A673 (cell line): ENCODE measurements around the gene CCDC120. TPM values are rescaled to one million over a fixed set of nuclear protein-coding genes. Genes with fewer than 3 reads are reported as not detected.

ENCODE experiments used
- BruUV-seq: library from RNA; stranded (reverse); fragments of 400-500 nt; replicated peaks from 2 replicates; lab custom pipeline; 2021; lab: Mats Ljungman, UMichigan
- CTCF ChIA-PET: fragments of 300-600 bp; sonication (Branson Sonifier 250); formaldehyde crosslinking; loops from one replicate; lab custom pipeline; 2022; ENCODE audit warnings: antibody characterized with exemption; lab: Charles Lee
- POLR2A ChIA-PET: fragments of 300-600 bp; sonication (Branson Sonifier 250); formaldehyde crosslinking; loops from one replicate; lab custom pipeline; 2022; ENCODE audit warnings: antibody characterized with exemption; ENCODE audit not compliant: low non-redundant PET; lab: Charles Lee
- DNase-seq: peaks from one replicate; pipeline ENCODE4 v3.0.0-alpha.2; 2015; ENCODE audit warnings: low spot score
- H3K27ac ChIP-seq: fragments of 200-600 bp; sonication (generic); 2 replicates; pipeline ENCODE4 v1.5.1; 2016; ENCODE audit warnings: mixed run types, low read depth, mild to moderate bottlenecking, mixed read lengths, antibody characterized with exemption, low read length; ENCODE audit not compliant: poor library complexity, severe bottlenecking
- H3K27me3 ChIP-seq: fragments of 200-600 bp; sonication (generic); replicated peaks from 2 replicates; pipeline ENCODE4 v1.6.1; 2017; ENCODE audit warnings: mixed run types, low read depth, mild to moderate bottlenecking, mixed read lengths, antibody characterized with exemption, low read length; ENCODE audit not compliant: insufficient read depth, poor library complexity
- H3K36me3 ChIP-seq: fragments of 200-600 bp; sonication (generic); 2 replicates; pipeline ENCODE4 v1.6.1; 2016; ENCODE audit warnings: mixed run types, mild to moderate bottlenecking, mixed read lengths, antibody characterized with exemption, low read length; ENCODE audit not compliant: insufficient read depth, poor library complexity, severe bottlenecking
- H3K4me1 ChIP-seq: fragments of 200-600 bp; sonication (generic); 2 replicates; pipeline ENCODE4 v1.6.1; 2017; ENCODE audit warnings: mixed run types, mild to moderate bottlenecking, mixed read lengths, antibody characterized with exemption, low read length; ENCODE audit not compliant: insufficient read depth, poor library complexity, severe bottlenecking
- H3K4me3 ChIP-seq: fragments of 200-600 bp; sonication (generic); 2 replicates; pipeline ENCODE4 v1.5.1; 2016; ENCODE audit warnings: low read depth, mixed run types, mild to moderate bottlenecking, mixed read lengths, low read length; ENCODE audit not compliant: poor library complexity, severe bottlenecking
- H3K9me3 ChIP-seq: fragments of 200-600 bp; sonication (generic); 2 replicates; pipeline ENCODE4 v1.6.1; 2016; ENCODE audit warnings: mixed run types, low read depth, mild to moderate bottlenecking, mixed read lengths, antibody characterized with exemption, low read length; ENCODE audit not compliant: poor library complexity, severe bottlenecking
- CTCF ChIP-seq: fragments of 300-800, 200-600 bp; sonication (generic); conservative IDR thresholded peaks from 2 replicates; pipeline ENCODE4 v1.5.1; 2017; ENCODE audit warnings: low read depth, mild to moderate bottlenecking, antibody characterized with exemption, low read length, moderate library complexity, mixed read lengths
- EZH2 ChIP-seq: fragments of 200-600 bp; sonication (generic); IDR thresholded peaks from 2 replicates; pipeline ENCODE4 v1.6.1; 2017; ENCODE audit warnings: borderline replicate concordance, low read depth, mild to moderate bottlenecking, mixed read lengths, antibody characterized with exemption, low read length; ENCODE audit not compliant: poor library complexity, severe bottlenecking
- intact Hi-C: fragments of 100-400 bp; cut with micrococcal nuclease; formaldehyde crosslinking; loops from one replicate; pipeline ENCODE4 v1.10.0; 2022; ENCODE audit not compliant: unreplicated experiment
- total RNA-seq: library from RNA; stranded (reverse); gene quantifications from 2 replicates; pipeline ENCODE4 v1.2.3, GENCODE V29; 2021

The CCDC120 gene
- total RNA-seq, 1 experiment from 2014 or later, result 13.0 TPM

GRCh38 chrX:49075347-49075746, 16.5 kb downstream of the CCDC120 start:
- Histone ChIP-seq H3K36me3 (peaks cover 3% of the 10 kb centered on the region), H3K9me3 (no peaks in the 10 kb centered on the region), H3K27me3 (no peaks in the 10 kb centered on the region), H3K4me3 (no peak overlapping the region), H3K27ac (no peak overlapping the region), H3K4me1 (peaks cover 7% of the 10 kb centered on the region)
- POLR2A ChIA-PET, result no interaction called here
- no TSS peak for BruUV-seq
- intact Hi-C loops, result no loop called here
- CTCF ChIA-PET, result no interaction called here
- no peak for DNase-seq
- TF ChIP-seq CTCF (no peak), EZH2 (no peak)

GRCh38 chrX:49077941-49078340, 19.1 kb downstream of the CCDC120 start:
- Histone ChIP-seq H3K27ac (no peak overlapping the region), H3K9me3 (no peaks in the 10 kb centered on the region), H3K27me3 (no peaks in the 10 kb centered on the region), H3K36me3 (peaks cover 3% of the 10 kb centered on the region), H3K4me1 (peaks cover 2% of the 10 kb centered on the region), H3K4me3 (no peak overlapping the region)
- no peak for DNase-seq
- CTCF ChIA-PET, result no interaction called here
- POLR2A ChIA-PET, result no interaction called here
- TF ChIP-seq CTCF, result no peak
- no peak for TF ChIP-seq EZH2
- intact Hi-C loops, result no loop called here
- no TSS peak for BruUV-seq

- H3K27me3 ChIP-seq, result no peaks in the 10 kb centered on the region
- no peaks in the 10 kb centered on the region for H3K4me1 ChIP-seq
- peak; percentile 75 for DNase-seq
These were observed 21.0 kb downstream of the CCDC120 start, which contains the start of gene WDR45 for GRCh38 chrX:49079489-49080428. WDR45 (minus strand) TSS chrX:49079887; CDS start chrX:49078095, 1,792 bp downstream.

More at GRCh38 chrX:49079489-49080428, 21.0 kb downstream of the CCDC120 start, which contains the start of gene WDR45:
- Histone ChIP-seq H3K36me3 (peaks cover 3% of the 10 kb centered on the region), H3K27ac (peak within 1 kb of the TSS; percentile 79), H3K9me3 (no peaks in the 10 kb centered on the region), H3K4me3 (peak within 1 kb of the TSS; percentile 57)
- TSS peak; percentile 83 for BruUV-seq
- intact Hi-C loops, result no loop called here
- TF ChIP-seq EZH2, result no peak
- TF ChIP-seq CTCF, result no peak
- CTCF ChIA-PET, result interaction anchor here (0.7 kb wide), 1 partner anchor 27 kb away, joined by 5 read pairs; no protein-coding TSS in a partner anchor
- POLR2A ChIA-PET, result no interaction called here
